Glutamatergic neuron (in vitro differentiated cells): ENCODE measurements around the gene RAPGEF5. TPM values are rescaled to one million over a fixed set of nuclear protein-coding genes. Genes with fewer than 3 reads are reported as not detected.

Source experiments
- DNase-seq: peaks from one replicate; pipeline ENCODE4 v3.0.0; 2022
- H3K27ac Mint-ChIP-seq: one replicate; pipeline ENCODE4 v1.8.0; 2020; ENCODE audit warnings: mild to moderate bottlenecking, mixed read lengths, inconsistent platforms; ENCODE audit not compliant: unreplicated experiment
- H3K27me3 Mint-ChIP-seq: one replicate; pipeline ENCODE4 v1.8.0; 2020; ENCODE audit warnings: mild to moderate bottlenecking, moderate library complexity, mixed read lengths, inconsistent platforms; ENCODE audit not compliant: unreplicated experiment
- H3K36me3 Mint-ChIP-seq: one replicate; pipeline ENCODE4 v1.8.0; 2020; ENCODE audit warnings: mild to moderate bottlenecking, mixed read lengths, inconsistent platforms; ENCODE audit not compliant: unreplicated experiment
- H3K4me1 Mint-ChIP-seq: one replicate; pipeline ENCODE4 v1.8.0; 2020; ENCODE audit warnings: mild to moderate bottlenecking, low read depth, mixed read lengths, inconsistent platforms; ENCODE audit not compliant: unreplicated experiment
- H3K4me3 Mint-ChIP-seq: one replicate; pipeline ENCODE4 v1.8.0; 2020; ENCODE audit warnings: mild to moderate bottlenecking, mixed read lengths, inconsistent platforms; ENCODE audit not compliant: unreplicated experiment
- H3K9me3 Mint-ChIP-seq: one replicate; pipeline ENCODE4 v1.8.0; 2020; ENCODE audit warnings: mild to moderate bottlenecking, moderate library complexity, mixed read lengths, inconsistent platforms; ENCODE audit not compliant: unreplicated experiment
- CTCF ChIP-seq: fragments of 200-600 bp; sonication (generic); IDR thresholded peaks from one replicate; pipeline ENCODE4 v1.5.0; 2021; ENCODE audit not compliant: partially characterized antibody, unreplicated experiment
- total RNA-seq: library from RNA; stranded (reverse); fragmentation: NEBNext Ultra II Directional; extraction: Animal tissue kit (Norgen Biotek cat#: 25700); gene quantifications from one replicate; pipeline ENCODE4 v1.2.1, GENCODE V29; 2021; ENCODE audit not compliant: unreplicated experiment

RAPGEF5 gene
- total RNA-seq, 1 donor from 2014 or later: 169 TPM

DNA sequence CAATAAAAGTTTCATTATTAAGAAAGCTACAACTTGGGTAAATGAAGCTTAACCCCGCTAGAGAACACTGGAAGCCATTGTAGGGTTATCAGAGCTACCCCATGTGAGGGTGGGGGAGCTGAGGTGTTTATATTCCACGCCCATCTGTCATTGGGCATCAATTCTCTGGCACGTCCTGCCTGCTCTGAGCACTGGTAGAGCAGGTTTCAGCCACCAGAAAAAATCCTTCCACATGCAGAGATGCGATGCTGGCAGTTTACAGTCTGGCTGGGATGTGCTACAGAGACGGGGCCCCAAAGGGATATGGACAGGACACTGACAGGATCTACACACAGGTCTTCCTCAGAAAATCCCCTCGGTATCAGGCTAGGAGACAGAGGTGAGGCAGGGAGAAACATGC lies 15.9 kb upstream of the RAPGEF5 start:
- no peak for DNase-seq
- Mint-ChIP-seq H3K4me1 (peaks cover 35% of the 10 kb centered on the region), H3K27me3 (peaks cover 5% of the 10 kb centered on the region), H3K27ac (no peak overlapping the region), H3K4me3 (no peak overlapping the region), H3K9me3 (no peaks in the 10 kb centered on the region), H3K36me3 (no peaks in the 10 kb centered on the region)
- TF ChIP-seq CTCF: no peak

DNA sequence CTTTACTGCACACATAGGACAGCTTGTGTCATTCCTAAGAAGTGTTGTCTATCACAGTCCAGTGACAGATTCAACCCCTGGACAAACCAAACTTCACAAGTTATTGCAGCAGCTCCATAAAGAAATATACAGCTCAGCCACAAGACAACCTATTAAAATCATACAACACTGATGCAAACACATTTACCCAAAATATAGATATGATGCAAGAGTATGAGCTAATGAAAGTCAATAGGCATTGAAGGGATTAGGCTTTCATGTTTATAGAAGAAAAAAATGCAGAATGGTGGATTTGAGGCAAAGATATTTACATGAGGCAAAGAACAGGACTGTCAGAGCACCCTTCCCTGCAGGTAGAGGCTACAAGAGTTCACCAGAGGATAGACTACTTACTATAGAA lies 14.9 kb upstream of the RAPGEF5 start:
- peaks cover 28% of the 10 kb centered on the region for H3K4me1 Mint-ChIP-seq
- no peak for TF ChIP-seq CTCF
- H3K27me3 Mint-ChIP-seq: peaks cover 5% of the 10 kb centered on the region
- no peaks in the 10 kb centered on the region for H3K36me3 Mint-ChIP-seq
- no peak for DNase-seq
- H3K27ac Mint-ChIP-seq: no peak overlapping the region
- no peaks in the 10 kb centered on the region for H3K9me3 Mint-ChIP-seq
- no peak overlapping the region for H3K4me3 Mint-ChIP-seq

DNA sequence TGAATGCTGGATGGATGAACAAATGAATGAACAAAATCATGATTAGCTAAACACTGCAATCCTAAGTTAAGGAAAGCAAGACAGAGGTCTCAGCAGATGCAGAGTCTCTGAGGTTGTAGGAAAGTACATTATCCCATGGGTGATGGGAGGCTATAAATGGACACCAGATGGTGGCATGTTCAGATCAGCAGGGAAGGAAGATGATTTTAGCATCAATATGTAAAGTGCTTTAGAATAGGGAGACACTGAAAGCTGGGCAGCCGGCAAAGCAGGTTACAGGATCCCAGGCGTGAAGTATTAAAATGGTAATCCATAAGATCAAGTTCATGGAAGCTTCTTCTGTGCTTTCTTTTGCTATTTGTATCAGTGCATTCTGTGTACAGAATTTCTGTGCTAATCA lies 7.9 kb upstream of the RAPGEF5 start:
- H3K4me1 Mint-ChIP-seq: peaks cover 39% of the 10 kb centered on the region
- peaks cover 3% of the 10 kb centered on the region for H3K27me3 Mint-ChIP-seq
- DNase-seq: no peak
- H3K27ac Mint-ChIP-seq: peak overlapping the region; percentile 95
- H3K4me3 Mint-ChIP-seq: peak overlapping the region; percentile 68
- no peak for TF ChIP-seq CTCF
- H3K36me3 Mint-ChIP-seq: no peaks in the 10 kb centered on the region
- H3K9me3 Mint-ChIP-seq: peaks cover 4% of the 10 kb centered on the region

DNA sequence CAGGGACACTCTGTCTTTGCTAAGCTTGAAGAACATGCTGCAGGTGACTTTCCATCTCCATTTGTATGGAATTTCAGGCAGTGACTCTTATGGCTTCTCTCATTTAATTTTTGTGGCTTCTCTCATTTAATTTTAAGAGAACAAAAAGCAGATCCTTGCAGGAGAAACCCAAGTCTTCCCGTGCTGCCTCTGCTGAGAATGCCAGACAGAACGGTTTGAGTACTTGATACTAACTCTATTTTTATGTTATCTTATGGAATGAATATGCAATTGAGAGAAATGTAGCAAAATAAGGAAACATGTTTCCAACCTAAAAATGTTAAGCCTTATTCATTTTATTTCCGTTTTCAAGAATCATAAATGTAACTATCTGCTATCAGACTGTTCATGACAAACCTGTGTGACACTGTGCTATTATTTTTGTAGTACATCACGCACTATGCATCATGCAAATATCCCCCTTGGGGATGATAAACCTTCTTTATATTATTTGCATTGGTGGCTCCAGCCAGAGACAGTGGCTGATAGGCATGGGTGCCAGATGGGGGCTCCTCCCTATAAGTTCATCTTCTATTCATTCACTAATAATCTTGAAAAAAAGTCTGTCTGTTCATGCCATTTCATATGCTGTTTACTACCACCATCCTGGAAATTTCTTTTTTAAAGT lies 6.9 kb upstream of the RAPGEF5 start:
- Mint-ChIP-seq H3K9me3 (peaks cover 4% of the 10 kb centered on the region), H3K27me3 (no peaks in the 10 kb centered on the region), H3K27ac (peak overlapping the region; percentile 95), H3K4me3 (peak overlapping the region; percentile 68), H3K4me1 (peaks cover 34% of the 10 kb centered on the region), H3K36me3 (no peaks in the 10 kb centered on the region)
- TF ChIP-seq CTCF: no peak
- no peak for DNase-seq

- Mint-ChIP-seq H3K4me3 (no peak overlapping the region), H3K36me3 (no peaks in the 10 kb centered on the region), H3K27ac (no peak overlapping the region), H3K4me1 (peaks cover 32% of the 10 kb centered on the region), H3K9me3 (peaks cover 4% of the 10 kb centered on the region), H3K27me3 (peaks cover 6% of the 10 kb centered on the region)
- TF ChIP-seq CTCF: no peak
- DNase-seq: no peak
Measured at GRCh38 chr7:22361795-22362194, 4.8 kb upstream of the RAPGEF5 start.
